NCI-H446 (cell line): ENCODE data around the gene SAXO2.
"Not testable (repeated sequence)": the region's sequence is repeated elsewhere in the genome, so short reads cannot be mapped to it uniquely, and the experiment has no call there.

Experiments used
- DNase-seq, 2 experiments: peaks; one replicate each; lab custom pipeline; 2025; lab: John Stamatoyannopoulos, UW

Gene SAXO2

DNA sequence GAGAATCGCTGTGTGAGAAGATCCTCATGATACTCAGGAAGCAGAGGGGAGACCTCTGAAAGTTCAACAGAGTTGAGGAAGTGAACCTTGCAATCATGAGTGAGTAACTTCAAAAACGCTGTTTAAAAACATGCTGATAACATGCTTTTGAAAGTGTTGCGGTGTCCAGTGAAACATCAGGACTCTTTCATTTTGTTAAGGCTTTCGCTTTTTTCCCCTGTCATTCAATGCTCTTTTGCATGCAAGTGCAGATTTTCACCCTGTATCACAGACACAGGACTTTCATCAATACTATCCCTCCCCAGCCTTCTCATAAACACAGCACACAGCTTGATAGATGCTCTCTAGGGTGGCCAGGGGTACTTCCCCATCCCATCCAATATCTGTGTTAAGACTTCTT lies 23.9 kb downstream of the SAXO2 start:
- DNase-seq: not testable (repeated sequence)

DNA sequence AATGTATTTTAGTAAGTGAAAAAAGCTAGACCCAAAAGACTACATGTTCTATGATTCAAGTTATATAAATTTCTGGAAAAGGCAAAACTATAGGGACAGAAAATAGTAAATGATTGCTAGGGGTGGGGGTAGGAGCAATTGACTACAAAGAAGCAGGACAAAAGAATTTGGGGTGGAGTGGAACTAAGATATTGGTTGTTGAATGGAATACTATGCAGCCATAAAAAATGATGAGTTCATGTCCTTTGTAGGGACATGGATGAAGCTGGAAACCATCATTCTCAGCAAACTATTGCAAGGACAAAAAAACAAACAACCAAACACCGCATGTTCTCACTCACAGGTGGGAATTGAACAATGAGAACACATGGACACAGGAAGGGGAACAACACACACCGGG lies 25.6 kb downstream of the SAXO2 start:
- not testable (repeated sequence) for DNase-seq

DNA sequence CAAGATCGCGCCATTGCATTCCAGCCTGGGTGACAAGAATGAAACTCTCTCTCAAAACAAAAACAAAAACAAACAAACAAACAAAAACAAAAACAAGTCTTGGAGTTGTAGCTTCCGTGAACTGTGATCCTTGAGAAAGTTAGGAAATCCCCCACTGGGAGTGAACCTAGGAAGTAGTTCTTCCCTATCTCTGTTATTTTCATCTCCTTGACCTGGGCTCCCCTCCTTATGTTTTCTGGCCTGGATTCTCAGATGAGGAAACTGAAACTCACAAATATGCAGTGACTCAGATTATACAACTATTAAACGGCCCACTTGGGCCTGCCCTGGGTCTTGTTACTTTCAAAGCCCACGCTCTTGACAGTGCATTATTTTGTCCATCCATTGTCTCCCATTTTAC lies 29.7 kb downstream of the SAXO2 start:
- DNase-seq: no peak

DNA sequence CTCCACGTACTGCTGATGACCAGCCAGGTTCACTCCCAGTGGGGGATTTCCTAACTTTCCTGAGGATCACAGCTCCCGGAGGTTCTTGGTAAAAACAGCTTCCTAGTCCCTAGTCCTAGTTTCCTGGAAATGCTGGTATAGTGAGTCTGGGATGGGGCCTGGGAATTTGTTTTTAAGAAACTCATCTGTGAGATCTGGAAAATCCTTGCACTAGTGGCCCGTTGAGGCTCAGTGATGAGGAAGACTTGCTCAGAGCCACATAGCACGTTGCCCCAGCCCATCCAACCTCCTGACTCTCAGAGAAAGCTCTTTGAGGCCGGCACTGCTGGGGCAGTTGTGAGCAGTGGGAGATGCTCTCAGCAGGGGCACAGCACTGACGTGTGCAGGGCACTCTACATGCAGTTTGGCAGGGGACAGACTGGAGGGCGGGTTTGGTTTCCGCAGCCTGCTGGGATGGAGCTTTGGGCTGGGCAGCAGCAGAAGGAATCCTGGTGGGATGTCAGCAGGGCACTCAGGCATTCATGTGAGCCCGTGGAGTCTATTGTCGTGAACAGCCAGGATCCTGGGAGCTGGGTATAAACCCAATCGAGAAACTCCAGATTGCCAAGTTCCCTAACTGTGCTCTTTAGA lies 31.6 kb downstream of the SAXO2 start:
- peak in 1 of 2 experiments; percentile 32 for DNase-seq

DNA sequence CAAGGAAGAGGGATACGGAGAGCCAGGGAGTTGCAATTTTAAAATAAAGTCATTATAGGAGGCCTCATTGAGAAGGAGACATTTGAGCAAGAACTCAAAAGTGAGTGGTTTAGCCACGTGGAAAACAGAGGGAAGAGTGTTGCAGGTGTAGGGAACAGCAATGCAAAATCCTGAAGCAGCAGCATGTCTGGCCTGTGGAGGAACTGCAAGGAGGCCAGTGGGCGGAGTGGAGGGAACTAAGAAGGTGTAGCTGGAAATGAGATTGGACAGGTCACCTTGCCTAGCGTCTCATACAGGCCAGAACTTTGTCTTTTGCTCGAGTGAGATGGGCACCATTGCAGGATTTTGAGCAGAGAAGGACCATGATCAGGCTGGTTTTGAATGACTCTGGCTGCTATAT lies 34.9 kb downstream of the SAXO2 start:
- no peak for DNase-seq

DNA sequence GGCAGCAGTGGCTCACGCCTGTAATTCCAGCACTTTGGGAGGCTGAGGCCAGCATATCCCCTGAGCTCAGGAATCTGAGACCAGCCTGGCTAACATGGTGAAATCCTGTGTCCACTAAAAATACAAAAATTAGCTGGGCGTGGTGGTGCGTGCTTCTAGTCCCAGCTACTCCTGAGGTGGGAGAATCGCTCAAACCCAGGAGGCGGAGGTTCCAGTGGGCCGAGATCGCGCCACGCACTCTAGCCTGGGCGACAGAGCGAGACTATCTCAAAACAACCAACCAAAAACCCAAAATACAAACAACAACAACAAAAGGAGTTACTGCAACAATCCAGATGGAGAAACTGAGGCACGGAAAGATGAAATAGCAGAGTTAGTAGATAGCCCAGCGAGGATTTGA lies 35.4 kb downstream of the SAXO2 start:
- no peak for DNase-seq

DNA sequence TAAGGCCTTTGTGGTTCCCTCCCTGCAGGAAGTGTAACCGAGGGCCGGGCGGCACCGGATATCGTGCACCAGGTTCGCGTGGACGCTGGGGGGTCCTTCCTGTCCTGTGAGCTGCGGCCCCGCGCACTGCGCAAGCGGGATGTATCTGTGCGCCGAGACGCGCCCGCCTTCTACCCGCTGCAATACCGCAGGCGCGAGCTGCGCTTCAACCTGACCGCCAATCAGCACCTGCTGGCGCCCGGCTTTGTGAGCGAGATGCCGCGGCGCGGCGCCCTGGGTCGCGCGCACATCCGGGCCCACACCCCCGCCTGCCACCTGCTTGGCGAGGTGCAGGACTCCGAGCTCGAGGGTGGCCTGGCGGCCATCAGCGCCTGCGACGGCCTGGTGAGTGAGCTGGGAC lies 35.9 kb downstream of the SAXO2 start:
- DNase-seq: no peak

DNA sequence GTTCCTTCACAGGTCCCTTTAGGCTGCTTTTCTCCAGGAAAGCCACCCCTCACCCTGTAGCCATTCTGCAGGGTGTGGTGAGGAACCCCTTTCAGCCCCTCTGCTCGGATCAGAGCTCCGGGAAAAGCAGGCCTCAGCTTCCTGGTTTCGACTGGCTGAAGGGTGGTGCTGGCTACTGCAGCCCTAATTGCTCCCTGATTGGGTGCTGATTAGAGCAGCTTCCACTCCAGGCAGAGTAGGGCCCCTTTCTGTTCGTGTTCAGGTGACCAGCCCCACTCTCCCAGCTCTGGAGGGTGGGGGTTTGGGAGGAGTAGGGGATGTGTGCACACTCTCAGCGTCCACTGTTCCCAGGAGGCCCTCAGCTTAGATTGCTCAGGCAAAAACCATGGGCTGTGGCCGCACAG lies 36.9 kb downstream of the SAXO2 start:
- not testable (repeated sequence) for DNase-seq

DNA sequence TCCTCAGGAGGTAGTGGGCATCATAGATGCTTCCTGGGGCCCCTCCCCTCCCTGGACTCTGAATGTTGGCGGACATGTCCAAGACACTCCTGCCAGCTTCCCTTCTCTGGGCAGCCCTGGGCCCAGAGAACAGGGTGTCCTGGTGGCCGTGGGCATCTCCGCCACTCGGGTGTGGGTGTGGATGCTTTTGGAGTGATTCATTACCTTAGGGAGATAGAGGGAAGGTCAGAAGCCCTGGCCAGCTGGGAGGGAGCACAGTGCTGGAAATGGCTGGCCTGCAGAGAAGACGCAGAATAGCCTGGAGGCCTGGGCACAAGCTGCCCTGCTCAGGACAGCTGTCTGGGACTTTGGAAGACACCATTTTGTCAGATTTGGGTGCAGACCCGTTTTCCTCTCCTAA lies 37.7 kb downstream of the SAXO2 start:
- DNase-seq: not testable (repeated sequence)

DNA sequence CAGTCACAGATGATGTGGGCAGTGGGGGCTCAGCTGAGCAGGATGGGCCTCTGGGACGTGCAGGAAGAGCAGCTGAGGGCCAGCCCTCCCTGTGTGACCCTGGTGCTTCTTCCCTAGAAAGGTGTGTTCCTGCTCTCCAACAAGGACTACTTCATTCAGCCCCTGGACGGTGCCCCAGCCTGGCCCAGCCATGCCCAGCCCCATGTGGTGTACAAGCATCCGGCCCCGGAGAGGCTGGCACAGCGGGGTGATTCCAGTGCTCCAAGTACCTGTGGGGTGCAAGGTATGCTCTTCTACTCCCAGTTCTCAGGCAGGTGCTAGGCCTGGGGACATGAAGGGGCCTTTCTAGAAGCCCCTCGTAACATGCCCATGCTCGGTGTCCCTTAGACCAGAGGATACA lies 38.3 kb downstream of the SAXO2 start:
- DNase-seq: no peak

DNA sequence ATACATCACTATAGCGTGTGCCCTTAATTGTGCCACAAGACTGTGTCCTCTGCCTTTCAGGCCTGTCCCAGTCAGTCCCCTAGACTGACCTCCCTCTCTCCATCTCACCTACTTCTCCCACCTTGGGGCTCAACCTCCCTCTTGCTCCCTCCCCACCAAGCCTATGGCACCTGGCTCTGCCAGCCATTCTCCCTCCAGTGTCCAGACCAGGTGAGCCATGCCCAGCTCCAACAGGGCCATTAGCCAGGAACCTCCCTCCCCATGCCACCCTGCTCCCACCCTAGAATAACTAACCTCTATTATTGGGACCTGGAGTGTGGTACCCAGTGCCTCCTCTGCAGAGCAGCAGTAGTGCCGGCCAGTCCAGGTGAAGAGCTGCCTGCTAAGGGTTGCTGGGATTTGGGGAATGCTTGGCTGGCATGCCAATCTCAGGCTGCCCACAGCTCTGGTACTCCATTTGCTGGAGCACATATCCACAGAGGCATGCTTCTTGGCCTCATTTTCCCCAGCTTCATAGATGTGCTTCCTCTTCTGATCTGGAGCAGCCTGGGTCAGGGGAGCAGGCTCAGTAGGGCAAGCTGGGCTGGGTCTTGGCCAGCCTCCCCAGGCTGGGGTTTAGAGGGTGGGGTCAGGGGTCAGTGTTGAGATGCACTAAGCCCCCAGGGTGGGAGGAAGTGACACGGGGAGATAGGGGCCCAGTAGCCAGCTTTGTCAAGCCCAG lies 38.8 kb downstream of the SAXO2 start:
- DNase-seq: no peak

DNA sequence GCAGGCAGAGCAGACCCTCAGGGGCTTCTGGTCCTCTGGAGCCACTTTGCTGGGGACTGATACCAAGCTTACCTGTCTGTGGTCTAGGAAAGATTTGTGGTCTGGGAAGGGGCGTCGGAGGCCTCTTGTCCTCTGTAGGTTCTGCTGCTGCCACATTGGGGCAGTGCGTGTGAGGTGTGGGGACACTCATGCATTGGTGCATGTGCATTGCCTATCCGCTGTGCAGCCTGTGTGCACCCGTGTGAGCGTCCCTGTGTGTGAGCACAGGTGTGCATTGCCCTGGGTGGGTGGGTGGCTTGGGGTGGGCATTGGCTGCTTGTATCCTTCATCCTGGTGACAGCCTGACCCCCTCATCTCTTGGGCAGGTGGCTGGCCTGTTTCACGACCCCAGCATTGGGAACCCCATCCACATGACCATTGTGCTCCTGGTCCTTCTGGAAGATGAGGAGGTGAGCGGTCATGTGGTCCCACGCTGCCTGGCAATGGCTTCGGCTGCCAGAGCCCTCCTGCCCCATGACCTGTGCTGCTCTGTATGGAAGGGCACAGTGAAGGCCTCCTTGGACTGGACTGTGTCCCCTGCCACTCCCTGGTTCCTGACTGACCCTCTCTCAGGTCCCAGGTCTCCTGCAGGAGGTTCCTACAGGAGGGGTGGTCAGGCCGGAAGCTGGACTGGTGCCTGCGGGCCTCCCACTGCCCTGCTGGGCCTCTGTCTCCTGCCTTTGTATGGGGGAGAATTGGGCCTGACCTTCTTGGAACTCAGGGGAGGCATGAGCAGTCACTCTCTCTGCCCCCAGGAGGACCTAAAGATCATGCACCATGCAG lies 41.5 kb downstream of the SAXO2 start:
- DNase-seq: no peak

DNA sequence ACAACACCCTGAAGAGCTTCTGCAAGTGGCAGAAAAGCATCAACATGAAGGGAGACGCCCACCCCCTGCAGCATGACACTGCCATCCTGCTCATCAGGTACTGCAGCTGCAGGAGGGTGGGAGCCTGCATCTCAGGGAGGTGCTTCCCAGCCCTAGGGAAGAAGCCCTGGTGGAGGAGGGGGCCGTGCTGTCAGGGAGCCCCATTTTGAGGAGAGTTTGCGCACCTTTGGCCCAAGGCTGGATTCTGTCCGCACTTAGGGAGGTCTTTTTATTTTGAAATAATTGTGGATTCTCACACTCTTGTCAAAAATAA lies 42.1 kb downstream of the SAXO2 start:
- no peak for DNase-seq

DNA sequence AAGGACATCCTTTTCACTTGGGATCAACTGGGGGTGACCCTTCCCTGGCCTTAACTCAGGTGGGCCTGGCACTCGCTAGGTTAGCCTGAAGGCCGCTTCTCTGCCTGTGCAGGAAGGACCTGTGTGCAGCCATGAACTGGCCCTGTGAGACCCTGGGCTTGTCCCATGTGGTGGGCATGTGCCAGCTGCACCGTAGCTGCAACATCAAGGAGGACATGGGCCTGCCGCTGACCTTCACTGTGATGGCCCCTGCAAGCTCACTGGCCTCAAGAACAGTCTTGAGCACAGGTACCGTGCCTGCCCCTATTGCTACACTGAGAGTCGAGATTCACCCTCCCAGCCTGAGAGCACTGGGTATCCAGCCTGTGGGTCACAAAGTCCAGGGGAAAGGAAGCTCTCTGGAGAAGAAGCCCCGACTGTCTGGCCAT lies 43.0 kb downstream of the SAXO2 start:
- no peak for DNase-seq

DNA sequence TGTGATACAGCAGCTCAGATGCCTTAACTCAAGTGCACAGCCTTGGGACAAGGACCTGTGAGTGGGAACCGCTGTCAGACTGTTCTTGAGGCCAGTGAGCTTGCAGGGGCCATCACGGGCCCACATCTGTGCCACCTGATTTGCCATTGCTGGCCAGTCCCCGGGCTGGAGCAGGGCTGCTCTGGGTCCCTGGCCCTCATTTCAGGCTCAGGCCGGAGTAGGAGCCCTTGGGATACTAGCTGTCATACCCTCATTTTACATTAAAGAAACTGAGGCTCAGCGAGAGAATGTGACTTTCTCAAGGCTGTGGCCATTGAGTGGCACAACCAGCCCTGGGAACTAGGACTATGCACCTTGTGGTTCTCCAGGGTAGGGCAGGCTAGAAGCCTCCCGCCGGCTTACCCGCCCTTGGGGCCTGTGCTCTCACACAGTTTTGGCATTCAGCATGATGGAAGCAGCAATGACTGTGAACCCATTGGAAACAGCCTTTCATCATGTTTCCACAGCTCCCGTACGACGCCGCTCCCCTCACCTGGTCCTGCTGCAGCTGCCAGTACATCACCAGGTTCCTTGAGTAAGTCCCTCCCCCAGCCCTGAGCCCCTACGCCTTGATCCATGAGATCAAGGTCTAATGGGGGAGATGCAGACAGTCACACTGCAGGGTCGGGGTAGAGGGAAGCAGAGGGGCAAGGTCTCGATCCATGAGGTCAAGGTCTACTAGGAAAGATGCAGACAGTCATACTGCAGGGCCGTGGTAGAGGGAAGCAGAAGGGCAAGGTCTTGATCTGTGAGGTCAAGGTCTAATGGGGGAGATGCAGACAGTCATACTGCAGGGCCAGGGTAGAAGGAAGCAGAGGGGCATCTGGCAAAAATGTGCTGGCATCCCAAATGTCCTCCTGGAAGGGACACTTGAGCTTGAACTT lies 44.4 kb downstream of the SAXO2 start:
- no peak for DNase-seq

DNA sequence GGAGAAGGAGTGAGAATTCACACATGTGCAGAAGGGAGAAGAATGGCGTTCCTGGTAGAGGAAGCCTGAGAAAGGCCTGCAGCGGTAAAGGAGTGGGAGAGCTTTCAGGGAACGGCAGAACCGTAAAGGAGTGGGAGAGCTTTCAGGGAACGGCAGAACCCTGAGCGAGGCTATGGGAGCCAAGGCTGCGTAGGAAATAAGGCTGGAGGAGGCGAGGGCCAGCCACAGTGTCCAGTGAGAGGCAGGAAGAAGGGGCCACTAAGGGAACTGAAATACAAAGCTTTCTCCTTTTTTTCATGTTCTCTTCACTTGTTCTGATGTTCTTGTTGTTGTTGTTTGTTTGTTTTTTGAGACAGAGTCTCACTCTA lies 45.1 kb downstream of the SAXO2 start:
- no peak for DNase-seq

DNA sequence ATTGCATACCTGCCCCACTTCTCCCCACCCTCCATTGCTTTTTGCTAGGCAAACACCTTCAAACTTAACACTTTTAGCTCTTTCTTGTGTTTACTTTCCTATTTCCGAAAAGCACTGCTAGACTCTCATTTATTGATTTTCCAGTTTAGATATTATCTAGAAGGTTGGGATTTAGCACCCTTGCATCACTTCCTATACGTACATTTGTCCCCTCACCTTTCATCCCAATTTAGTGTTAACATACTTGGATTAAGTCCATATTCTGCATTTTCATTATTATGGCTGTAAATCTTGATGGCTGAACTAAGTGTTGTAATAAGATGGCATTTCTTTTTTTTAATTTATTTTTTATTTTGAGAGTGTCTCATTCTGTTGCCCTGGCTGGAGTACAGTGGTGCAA lies 47.2 kb downstream of the SAXO2 start:
- no peak for DNase-seq

DNA sequence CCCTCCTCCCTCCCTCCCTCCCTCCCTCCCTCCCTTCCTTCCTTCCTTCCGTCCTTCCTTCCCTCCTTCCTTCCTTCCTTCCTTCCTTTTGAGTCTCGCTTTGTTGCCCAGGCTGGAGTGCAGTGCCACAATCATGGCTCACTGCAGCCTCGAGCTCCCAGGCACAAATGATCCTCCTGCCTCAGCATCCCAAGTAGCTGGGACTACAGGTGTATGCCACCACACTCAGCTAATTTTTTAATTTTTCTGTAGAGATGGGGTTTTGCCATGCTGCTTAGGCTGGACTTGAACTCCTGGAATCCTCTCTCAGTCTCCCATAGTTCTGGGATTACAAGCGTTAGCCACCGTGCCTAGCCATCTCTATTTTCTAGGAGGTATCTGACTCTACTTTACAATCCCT lies 48.7 kb downstream of the SAXO2 start:
- not testable (repeated sequence) for DNase-seq

DNA sequence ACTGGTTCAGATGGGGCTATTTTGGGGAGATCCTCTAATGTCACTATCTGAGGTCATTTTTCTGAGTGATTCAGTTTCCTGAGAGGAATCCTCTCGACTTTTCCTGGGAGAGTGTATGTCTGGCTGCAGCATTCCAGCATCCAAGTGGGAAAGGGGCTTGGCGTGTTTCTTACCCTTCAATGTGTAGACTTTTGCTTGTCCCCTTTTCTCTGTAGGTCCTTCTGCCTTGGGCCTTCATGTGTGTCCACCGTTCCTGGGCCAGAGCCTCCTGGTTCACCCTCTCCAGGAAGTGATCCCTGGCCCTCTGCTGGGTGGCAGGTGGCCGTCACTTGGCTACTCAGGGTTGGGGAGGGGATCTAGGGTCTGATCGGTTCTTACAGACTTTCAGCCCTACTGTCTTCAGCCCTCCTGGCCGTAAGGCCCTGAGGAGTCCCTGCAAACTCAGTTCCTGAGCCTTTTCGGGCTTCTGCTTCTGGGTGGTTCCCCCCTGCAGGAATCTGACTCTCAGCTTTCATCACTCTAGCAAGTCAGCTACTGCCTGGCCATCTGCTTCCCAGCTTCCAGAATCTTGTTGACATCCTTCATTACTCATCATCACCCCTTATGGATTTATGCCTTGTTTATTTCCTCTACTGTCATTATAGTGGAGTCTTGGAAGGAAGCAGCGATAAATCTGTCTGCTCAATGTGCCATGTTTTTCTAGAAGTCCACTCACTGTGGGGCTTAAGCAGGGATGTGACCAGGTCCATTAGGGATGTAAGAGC lies 50.1 kb downstream of the SAXO2 start:
- DNase-seq: peak; percentile 24 to 62

DNA sequence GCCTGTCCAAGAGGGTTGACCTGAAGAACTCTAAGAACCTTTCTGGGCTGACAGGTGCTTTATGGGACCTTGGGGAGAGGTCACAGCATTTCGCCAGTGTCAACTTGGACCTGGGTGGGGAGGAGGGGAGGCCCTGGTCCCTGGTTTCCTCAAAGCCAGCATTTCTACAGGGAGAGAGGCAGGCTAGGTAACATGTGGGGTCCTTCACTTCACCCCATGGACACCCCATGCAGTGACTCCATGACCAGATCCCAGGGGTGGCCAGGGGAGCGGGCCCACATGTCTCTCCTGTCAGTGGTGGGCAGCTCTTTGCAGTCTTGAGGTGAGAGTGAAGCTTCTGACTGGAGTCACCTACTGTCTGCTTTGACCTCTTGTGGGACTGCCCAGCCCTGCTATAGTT lies 50.8 kb downstream of the SAXO2 start:
- no peak for DNase-seq
